ENCODE measurements around the gene AGAP3.

AGAP3 gene

DNA sequence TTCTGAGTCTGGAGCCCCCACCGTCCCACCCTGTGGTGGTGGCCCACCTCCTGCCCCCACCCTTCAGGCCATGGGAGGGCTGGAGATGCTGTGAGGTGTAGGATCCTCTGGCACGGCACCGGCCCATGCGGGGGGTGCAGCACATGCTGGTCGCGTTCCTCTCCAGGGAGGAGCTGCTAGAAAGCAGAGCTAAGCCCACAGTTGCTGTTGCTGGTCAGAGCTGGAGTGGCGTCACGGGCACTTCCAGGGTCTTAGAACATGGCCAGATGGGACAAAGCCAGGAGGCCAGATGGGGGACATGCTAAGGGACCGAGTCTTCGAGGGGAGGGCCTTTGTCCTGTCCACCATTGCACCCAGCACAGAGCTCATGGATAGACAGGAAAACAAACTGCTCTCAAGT lies 21.6 kb downstream of the AGAP3 start:
- in situ Hi-C loops (cut with HindIII; ENCODE audit: low sequenced_read_pairs) = no loop called here

DNA sequence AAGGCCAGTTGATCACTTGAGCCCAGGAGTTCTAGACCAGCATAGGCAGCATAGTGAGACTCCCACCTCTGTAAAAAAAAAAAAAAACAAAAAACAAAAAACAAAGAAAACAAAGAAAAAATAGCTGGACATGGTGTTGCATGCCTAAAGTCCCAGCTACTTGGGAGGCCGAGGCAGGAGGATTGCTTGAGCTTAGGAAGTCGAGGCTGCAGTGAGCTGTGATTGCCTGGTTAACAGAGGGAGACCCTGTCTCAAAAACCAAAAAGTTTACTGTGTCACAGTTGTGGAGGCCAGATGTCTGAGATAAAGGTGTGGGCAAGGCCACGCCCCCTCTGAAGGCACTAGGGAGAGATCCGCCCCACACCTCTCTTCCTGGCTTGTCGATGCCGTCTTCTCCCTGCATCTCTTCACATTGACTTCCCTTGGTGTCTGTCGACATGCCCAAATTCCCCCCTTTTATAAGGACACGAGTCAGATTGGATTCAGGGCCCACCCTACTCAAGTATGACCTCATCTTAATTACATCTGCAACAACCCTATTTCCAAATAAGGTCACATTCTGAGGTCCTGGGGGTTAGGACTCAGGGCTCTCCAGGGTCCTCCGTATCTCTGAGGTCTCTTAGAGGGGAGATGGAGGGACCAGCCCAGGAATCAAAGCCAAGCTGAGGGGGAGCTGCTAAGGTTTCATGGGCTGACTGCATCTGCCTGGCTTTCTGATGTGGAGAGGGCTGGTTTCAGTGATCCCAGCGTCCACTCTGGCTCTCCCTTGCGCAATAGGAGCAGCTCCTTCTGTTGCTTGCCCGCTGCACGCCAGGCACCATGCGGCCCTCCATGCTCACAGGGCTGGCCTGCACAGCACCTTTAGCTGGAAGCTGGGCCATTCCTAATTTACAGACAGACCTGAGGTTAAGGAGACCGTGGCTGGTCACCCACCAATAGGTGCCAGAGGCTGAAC lies 23.1 kb downstream of the AGAP3 start:
- in situ Hi-C loops (cut with HindIII; ENCODE audit: low sequenced_read_pairs) = no loop called here

DNA sequence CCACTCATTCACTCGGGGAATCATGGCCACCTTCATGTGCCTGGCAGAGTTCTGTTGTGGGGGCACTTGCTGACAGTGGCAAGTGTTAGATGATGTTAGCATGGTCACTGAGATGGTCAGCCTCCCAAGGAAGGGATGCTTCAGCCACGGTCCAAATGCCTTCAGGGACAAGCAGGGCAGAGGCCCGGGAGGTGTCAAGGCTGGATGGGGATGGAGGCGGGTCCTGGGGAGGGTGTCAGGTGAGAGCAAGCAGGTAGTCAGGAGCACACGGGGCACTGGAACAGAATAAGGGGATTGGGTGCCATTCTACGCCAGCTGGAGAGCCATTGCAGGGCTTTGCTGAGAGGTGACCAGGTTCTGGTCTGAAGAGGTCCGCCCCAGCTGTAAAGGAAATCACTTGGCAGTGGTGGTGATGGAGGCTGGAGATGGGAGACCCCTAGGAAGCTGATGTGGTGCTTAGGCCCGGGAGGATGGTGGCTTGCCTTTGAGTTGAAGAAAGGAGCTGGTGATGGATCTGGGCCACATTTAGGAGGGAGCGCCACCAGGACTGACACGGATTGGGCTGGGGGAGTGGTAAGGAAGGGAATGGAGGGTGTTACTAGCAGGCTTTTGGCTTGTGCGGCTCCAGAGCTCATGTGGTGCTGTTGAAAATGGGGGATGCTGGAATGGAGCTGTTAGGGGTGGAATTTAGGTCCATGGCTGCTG lies 24.1 kb downstream of the AGAP3 start:
- in situ Hi-C loops (cut with HindIII; ENCODE audit: low sequenced_read_pairs) = no loop called here

DNA sequence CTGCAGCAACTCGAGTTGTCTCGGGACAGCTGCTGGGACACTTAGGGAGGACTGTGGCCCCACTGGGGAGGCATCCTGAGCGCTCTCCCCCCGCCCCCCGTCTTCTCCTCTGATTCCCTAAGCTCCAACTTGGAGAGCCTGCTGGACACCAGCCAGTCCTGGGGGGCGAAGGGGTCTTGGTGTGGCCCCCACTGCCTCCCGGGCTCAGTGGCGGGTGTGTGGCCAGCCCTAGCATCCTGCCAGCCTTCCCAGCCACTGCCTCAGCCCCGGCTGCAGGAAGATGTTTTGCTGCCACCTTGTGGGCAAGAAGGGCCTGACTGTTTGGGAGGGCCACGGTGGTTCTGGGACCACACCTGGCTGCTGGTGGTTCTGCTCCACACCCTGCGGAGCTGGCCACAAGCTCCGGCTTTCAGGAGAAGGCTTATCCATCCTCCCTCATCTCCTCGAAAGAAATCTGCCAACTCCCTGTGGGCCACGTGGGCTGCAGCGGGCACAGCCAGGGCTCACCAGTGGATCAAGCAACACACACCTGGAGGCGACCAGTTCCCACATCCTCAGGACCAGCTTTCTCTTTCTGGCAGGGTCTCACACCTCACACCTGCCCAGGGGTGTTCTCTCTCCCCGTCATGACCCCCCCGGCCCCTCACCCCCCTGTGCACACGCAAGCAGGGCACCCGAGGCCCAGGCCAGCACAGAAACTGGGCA lies 24.8 kb downstream of the AGAP3 start:
- in situ Hi-C loops (cut with HindIII; ENCODE audit: low sequenced_read_pairs) = no loop called here

GRCh38 chr7:151113344-151114150 lies 27.3 kb downstream of the AGAP3 start:
- in situ Hi-C loops (cut with HindIII; ENCODE audit: low sequenced_read_pairs) = no loop called here

DNA sequence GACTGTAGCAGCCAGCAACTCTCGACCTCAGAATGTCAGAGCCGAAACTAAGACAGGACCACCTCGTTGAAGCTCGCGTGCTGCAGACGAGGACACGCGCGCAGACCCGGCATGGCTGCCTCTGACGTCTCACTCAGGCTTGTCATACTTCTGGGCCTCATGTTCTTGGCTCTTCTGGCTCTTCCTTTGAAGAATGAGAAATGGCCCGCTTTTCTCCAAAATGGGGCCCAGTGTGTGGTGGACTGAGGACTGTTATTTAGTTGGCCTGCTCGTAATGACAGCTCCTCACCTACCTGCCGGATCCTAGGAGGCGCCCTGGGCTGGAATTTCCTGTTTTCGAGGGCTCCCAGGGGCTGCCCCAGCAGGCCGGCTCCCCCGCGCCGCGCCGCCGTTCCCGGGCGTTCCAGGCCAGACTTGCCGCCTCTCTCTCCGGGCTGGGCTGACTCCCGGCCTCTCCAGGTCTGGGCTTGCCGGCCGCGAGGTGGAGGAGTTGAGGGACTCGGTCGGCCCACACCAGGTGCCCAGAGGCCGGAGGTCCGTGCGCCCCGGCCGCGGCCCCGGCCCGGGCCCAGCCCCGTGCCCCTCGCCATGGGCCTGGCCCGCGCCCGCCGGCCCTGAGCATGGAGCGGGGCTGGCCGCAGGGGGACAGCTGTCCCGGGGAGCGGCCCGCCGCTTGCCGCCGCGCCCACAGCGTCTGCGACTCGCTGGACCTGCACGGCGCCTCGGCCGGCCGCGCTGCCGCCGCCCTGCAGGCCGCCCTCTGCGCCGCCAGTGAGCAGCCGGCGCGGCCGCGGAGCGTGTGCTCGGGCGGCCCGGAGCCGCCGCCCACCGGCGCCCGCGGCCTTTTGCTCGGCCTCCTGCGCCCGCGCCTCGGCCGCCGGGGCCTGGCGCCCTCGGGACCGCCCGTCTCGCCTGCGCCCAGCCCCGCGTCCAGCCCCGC lies 28.1 kb downstream of the AGAP3 start:
- in situ Hi-C loops (cut with HindIII; ENCODE audit: low sequenced_read_pairs) = no loop called here

- in situ Hi-C loops (cut with HindIII; ENCODE audit: low sequenced_read_pairs) = no loop called here
These were observed 29.0 kb downstream of the AGAP3 start for GRCh38 chr7:151115121-151115835.

DNA sequence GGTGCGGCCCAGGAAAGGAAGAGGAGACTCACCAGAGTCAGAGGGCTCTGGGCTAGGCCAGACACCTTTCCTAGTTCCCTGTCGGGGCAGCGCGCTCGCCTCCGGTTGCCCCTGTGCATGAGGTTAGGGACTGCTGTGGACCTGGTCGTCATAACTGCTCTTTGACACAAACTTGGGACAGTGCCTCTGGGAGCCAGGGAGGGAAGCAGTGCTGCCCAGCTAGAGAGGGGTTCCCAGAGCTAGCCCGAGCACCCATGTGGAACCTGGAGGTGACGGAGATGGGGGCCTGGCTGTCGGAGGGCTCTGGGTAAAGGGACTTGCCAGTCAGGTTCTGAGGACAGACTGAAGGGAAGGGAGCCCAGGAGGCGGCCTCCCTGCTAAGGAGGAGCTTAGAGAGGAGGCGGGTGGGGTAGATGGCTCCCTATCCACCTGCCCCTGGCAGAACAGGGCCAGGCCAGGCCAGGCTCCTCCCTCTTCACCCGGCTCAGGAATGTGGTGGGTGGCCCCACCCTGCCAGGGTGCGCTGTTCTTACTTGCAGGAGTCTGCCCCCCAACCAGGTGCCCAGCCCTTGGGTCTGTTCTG lies 29.7 kb downstream of the AGAP3 start:
- in situ Hi-C loops (cut with HindIII; ENCODE audit: low sequenced_read_pairs) = no loop called here

DNA sequence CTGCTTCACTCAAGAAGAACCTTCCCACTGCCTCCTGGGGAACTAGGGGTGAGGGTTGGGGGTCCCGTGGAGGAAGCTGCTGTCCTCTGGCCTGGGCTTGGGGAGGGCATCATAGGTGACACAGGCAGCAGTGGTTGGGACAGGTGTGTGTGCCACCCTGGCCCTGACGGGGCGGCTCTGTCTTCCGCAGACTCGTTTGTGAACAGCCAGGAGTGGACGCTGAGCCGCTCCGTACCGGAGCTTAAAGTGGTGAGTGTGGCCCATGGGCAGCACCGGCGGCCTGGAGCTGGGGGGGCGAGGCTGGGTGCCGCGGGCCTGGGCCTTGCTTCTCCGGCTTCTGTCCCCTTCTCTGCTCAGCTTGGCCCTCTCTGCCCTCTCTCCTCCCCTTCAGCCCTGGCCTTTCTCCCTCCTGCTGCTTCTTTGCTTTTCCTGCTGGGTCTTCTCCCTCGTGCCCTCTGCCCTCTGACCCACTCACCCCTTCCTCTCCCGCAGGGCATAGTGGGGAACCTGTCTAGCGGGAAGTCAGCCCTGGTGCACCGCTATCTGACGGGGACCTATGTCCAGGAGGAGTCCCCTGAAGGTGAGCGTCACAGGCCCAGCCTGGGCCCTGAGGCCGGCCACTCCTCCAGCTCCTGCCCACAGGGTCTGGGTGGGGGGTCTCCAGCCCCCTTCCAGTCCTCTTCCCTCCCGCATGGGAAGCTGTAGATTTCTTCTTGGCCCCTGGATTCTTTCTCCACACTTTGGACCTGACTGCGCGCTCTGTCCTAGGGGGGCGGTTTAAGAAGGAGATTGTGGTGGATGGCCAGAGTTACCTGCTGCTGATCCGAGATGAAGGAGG lies 30.5 kb downstream of the AGAP3 start:
- in situ Hi-C loops (cut with HindIII; ENCODE audit: low sequenced_read_pairs) = no loop called here

DNA sequence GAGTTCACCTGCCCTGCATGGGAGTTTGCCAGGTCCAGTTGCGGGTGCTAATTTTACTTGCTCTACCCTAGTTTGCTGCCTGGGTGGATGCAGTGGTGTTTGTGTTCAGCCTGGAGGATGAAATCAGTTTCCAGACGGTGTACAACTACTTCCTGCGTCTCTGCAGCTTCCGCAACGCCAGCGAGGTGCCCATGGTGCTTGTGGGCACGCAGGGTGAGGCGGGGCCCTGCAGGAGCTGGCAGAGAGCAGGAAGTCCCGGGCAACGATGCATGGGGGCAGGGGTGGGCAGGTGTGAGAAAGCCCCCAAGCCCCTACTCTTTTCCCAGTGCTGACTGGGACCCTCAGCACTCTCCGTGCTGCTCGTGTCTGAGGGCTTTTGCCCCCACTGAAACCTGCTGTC lies 31.3 kb downstream of the AGAP3 start:
- in situ Hi-C loops (cut with HindIII; ENCODE audit: low sequenced_read_pairs) = no loop called here

DNA sequence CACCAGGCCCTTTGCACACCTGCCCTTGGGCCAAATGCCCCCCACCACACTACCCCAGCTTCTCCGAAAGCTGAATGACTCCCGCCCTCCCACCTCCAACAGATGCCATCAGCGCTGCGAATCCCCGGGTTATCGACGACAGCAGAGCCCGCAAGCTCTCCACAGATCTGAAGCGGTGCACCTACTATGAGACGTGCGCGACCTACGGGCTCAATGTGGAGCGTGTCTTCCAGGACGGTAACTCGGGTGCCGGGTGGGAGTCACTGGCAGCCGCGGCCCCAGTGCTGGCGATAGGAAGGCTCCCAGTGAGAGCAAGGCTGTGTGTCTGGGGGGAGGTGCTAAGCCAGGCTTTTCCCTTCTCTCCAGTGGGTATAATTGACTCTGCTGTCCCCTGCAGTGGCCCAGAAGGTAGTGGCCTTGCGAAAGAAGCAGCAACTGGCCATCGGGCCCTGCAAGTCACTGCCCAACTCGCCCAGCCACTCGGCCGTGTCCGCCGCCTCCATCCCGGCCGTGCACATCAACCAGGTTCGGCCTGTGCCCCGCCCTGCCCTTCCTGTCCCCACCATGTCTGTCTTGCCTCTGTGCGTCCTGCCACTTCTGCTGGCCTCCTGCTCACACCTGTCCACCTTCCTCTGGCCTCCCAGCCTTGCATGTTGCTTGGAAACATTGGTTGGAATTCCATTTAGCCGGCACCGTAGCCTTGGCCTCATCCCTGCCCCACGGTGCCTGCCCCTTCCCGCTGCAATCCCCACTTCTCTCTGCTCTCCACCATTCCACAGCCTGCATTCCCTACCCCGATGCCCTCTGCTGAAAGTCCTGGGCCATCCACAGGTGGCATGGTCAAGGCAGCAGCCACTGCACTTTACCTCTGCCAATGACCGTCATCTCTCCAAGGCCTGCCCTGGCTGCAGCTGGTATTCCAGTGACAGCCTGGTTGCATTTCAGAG lies 32.1 kb downstream of the AGAP3 start:
- in situ Hi-C loops (cut with HindIII; ENCODE audit: low sequenced_read_pairs) = no loop called here

DNA sequence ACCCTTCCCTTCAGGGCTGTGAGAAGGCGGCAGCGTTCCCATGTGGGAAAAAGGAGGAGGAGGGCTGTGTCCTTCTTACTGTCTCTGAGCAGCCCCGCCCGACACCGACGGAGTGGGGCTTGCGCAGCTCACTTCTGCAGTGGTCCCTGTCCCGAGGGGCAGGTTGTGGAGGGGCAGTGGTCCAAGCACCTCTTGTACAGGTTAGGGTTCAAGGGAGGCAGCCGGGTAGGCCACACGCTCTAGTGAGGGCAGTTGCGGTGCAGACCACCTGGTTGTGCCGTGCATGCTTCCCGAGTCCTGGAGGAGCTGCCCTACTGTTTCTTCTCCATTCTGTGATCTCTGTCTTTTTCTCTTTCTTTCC lies 32.8 kb downstream of the AGAP3 start:
- in situ Hi-C loops (cut with HindIII; ENCODE audit: low sequenced_read_pairs) = no loop called here

- in situ Hi-C loops (cut with HindIII; ENCODE audit: low sequenced_read_pairs) = no loop called here
These were observed 33.6 kb downstream of the AGAP3 start for GRCh38 chr7:151119902-151120301.

GRCh38 chr7:151120896-151121295 lies 34.6 kb downstream of the AGAP3 start:
- in situ Hi-C loops (cut with HindIII; ENCODE audit: low sequenced_read_pairs) = no loop called here

DNA sequence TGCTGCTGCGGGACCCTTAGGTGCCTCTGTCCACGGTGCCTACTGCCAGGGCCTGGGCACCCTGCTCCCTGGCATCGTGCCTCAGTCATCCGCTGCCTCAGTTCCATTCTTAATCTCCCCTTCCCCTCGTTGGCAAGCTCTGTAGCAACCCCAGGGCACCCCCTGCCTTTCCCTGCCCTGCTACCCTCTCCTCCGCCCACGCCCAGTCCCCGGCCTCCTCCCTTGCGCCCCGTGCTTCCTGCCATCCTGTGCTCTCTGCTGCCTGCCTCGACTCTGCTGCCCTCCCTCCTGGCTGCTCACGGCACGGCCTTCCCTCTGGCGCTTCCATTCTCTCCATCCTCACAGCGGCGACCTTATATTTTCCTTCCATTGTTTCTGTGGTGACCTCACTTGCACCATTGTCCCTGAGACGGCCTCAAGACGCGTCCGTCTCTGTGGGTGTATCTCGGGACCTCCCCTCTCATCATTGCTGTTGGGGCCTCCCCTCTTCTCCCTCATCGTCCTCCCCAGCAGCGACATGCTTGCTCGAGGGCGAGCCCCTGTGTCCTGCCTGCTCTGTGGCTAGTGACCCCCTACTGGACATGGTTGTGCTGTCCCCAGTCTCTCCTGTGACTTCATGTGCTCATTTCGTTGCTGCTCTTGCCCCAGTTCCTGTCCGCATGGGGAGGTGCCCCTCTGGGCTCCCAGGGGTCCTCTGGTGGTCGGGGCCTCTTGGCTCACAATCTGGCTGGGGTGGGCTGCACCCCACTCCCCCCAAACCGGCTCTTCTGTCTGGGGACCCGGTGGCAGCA lies 35.3 kb downstream of the AGAP3 start:
- in situ Hi-C loops (cut with HindIII; ENCODE audit: low sequenced_read_pairs) = no loop called here

GRCh38 chr7:151122276-151122675 lies 36.0 kb downstream of the AGAP3 start:
- in situ Hi-C loops (cut with HindIII; ENCODE audit: low sequenced_read_pairs) = no loop called here
